ENCODE results near the gene SLC13A2.
"Not testable (repeated sequence)": the region's sequence is repeated elsewhere in the genome, so short reads cannot be mapped to it uniquely, and the experiment has no call there.

SLC13A2 gene

GRCh38 chr17:28457890-28458289, 15.6 kb upstream of the SLC13A2 start:
- Histone ChIP-seq H3K4ac (ENCODE audit: low read depth, low read length) (no peak overlapping the region), H2BK15ac (replicated peaks; ENCODE audit: low read depth) (no peak overlapping the region), H3K4me1 (ENCODE audit: control insufficient read depth, low read depth, low read length) (no peaks in the 10 kb centered on the region), H4K5ac (ENCODE audit: low read length) (no peak overlapping the region), H3K56ac (ENCODE audit: low read length) (no peak overlapping the region), H3K79me1 (ENCODE audit: low read length) (no peaks in the 10 kb centered on the region), H2BK120ac (ENCODE audit: low read depth, low read length) (no peak overlapping the region), H2BK5ac (ENCODE audit: low read length) (no peak overlapping the region), H2AK5ac (ENCODE audit: low read length) (no peak overlapping the region), H3K18ac (ENCODE audit: low read length) (no peak overlapping the region), H3K27me3 (ENCODE audit: insufficient read depth, low read length, poor library complexity) (no peaks in the 10 kb centered on the region), H3K36me3 (ENCODE audit: control insufficient read depth, insufficient read depth, low read length) (no peaks in the 10 kb centered on the region), H3K27ac (ENCODE audit: low read depth, low read length) (no peak overlapping the region), H3K4me2 (ENCODE audit: low read length) (no peak overlapping the region), H3K79me2 (ENCODE audit: control insufficient read depth, insufficient read depth, low read length) (no peaks in the 10 kb centered on the region), H3K4me3 (ENCODE audit: low read length) (no peak overlapping the region), H3K23ac (ENCODE audit: low read length) (no peak overlapping the region), H4K8ac (ENCODE audit: low read depth, low read length) (no peak overlapping the region), H3K9ac (ENCODE audit: low read length) (no peak overlapping the region)
- no CpG with 5 or more reads among the region's 6 CpGs for WGBS (ENCODE audit: extremely low coverage, insufficient coverage, low lambda C conversion rate)
- no peak for DNase-seq

- not testable (repeated sequence) for H2BK5ac ChIP-seq (ENCODE audit: low read length); H3K4me3 ChIP-seq (ENCODE audit: low read length); H3K4me2 ChIP-seq (ENCODE audit: low read length); H3K23ac ChIP-seq (ENCODE audit: low read length); H2BK120ac ChIP-seq (ENCODE audit: low read depth, low read length); DNase-seq; H3K27ac ChIP-seq (ENCODE audit: low read depth, low read length); H3K56ac ChIP-seq (ENCODE audit: low read length); H3K18ac ChIP-seq (ENCODE audit: low read length); H4K5ac ChIP-seq (ENCODE audit: low read length); H2BK15ac ChIP-seq (replicated peaks; ENCODE audit: low read depth); H3K4ac ChIP-seq (ENCODE audit: low read depth, low read length); H3K79me1 ChIP-seq (ENCODE audit: low read length); H3K27me3 ChIP-seq (ENCODE audit: insufficient read depth, low read length, poor library complexity); H2AK5ac ChIP-seq (ENCODE audit: low read length); H3K79me2 ChIP-seq (ENCODE audit: control insufficient read depth, insufficient read depth, low read length); H3K36me3 ChIP-seq (ENCODE audit: control insufficient read depth, insufficient read depth, low read length); H3K9ac ChIP-seq (ENCODE audit: low read length); H3K4me1 ChIP-seq (ENCODE audit: control insufficient read depth, low read depth, low read length); H4K8ac ChIP-seq (ENCODE audit: low read depth, low read length)
- no CpG with 5 or more reads among the region's 32 CpGs for WGBS (ENCODE audit: extremely low coverage, insufficient coverage, low lambda C conversion rate)
Measured at GRCh38 chr17:28458881-28459280, 14.6 kb upstream of the SLC13A2 start.

- no peak overlapping the region for H3K18ac ChIP-seq (ENCODE audit: low read length)
Measured at GRCh38 chr17:28460901-28461300, 12.5 kb upstream of the SLC13A2 start.

GRCh38 chr17:28466001-28466400, 7.4 kb upstream of the SLC13A2 start:
- no peak for DNase-seq
- H3K23ac ChIP-seq (ENCODE audit: low read length), result no peak overlapping the region
- no peak overlapping the region for H3K18ac ChIP-seq (ENCODE audit: low read length)
- no peak overlapping the region for H3K27ac ChIP-seq (ENCODE audit: low read depth, low read length)
- no peaks in the 10 kb centered on the region for H3K4me1 ChIP-seq (ENCODE audit: control insufficient read depth, low read depth, low read length)
- no peaks in the 10 kb centered on the region for H3K79me2 ChIP-seq (ENCODE audit: control insufficient read depth, insufficient read depth, low read length)
- no peak overlapping the region for H2BK5ac ChIP-seq (ENCODE audit: low read length)
- H3K4me2 ChIP-seq (ENCODE audit: low read length), result no peak overlapping the region
- no peak overlapping the region for H3K4ac ChIP-seq (ENCODE audit: low read depth, low read length)
- H2AK5ac ChIP-seq (ENCODE audit: low read length), result no peak overlapping the region
- no peaks in the 10 kb centered on the region for H3K36me3 ChIP-seq (ENCODE audit: control insufficient read depth, insufficient read depth, low read length)
- no peak overlapping the region for H3K56ac ChIP-seq (ENCODE audit: low read length)
- no peak overlapping the region for H4K5ac ChIP-seq (ENCODE audit: low read length)
- no peaks in the 10 kb centered on the region for H3K27me3 ChIP-seq (ENCODE audit: insufficient read depth, low read length, poor library complexity)
- no peak overlapping the region for H3K9ac ChIP-seq (ENCODE audit: low read length)
- no peaks in the 10 kb centered on the region for H3K79me1 ChIP-seq (ENCODE audit: low read length)
- H3K4me3 ChIP-seq (ENCODE audit: low read length), result no peak overlapping the region
- no CpG with 5 or more reads among the region's 9 CpGs for whole genome bisulfite sequencing (ENCODE audit: extremely low coverage, insufficient coverage, low lambda C conversion rate)
- no peak overlapping the region for H4K8ac ChIP-seq (ENCODE audit: low read depth, low read length)
- no peak overlapping the region for H2BK15ac ChIP-seq (replicated peaks; ENCODE audit: low read depth)
- H2BK120ac ChIP-seq (ENCODE audit: low read depth, low read length), result no peak overlapping the region

More at GRCh38 chr17:28460901-28461300, 12.5 kb upstream of the SLC13A2 start:
- H3K79me2 ChIP-seq (ENCODE audit: control insufficient read depth, insufficient read depth, low read length), result no peaks in the 10 kb centered on the region
- no peak overlapping the region for H3K56ac ChIP-seq (ENCODE audit: low read length)
- no peaks in the 10 kb centered on the region for H3K4me1 ChIP-seq (ENCODE audit: control insufficient read depth, low read depth, low read length)
- no peak overlapping the region for H3K4me2 ChIP-seq (ENCODE audit: low read length)
- H3K4me3 ChIP-seq (ENCODE audit: low read length), result no peak overlapping the region
- DNase-seq, result no peak
- no peak overlapping the region for H3K27ac ChIP-seq (ENCODE audit: low read depth, low read length)
- H3K4ac ChIP-seq (ENCODE audit: low read depth, low read length), result no peak overlapping the region
- H3K9ac ChIP-seq (ENCODE audit: low read length), result no peak overlapping the region
- no peak overlapping the region for H2BK120ac ChIP-seq (ENCODE audit: low read depth, low read length)
- H4K8ac ChIP-seq (ENCODE audit: low read depth, low read length), result no peak overlapping the region
- no peak overlapping the region for H2AK5ac ChIP-seq (ENCODE audit: low read length)
- H2BK5ac ChIP-seq (ENCODE audit: low read length), result no peak overlapping the region
- WGBS (ENCODE audit: extremely low coverage, insufficient coverage, low lambda C conversion rate), result no CpG with 5 or more reads among the region's 10 CpGs
- H2BK15ac ChIP-seq (replicated peaks; ENCODE audit: low read depth), result no peak overlapping the region
- no peaks in the 10 kb centered on the region for H3K79me1 ChIP-seq (ENCODE audit: low read length)
- H3K23ac ChIP-seq (ENCODE audit: low read length), result no peak overlapping the region
- H3K27me3 ChIP-seq (ENCODE audit: insufficient read depth, low read length, poor library complexity), result no peaks in the 10 kb centered on the region
- no peaks in the 10 kb centered on the region for H3K36me3 ChIP-seq (ENCODE audit: control insufficient read depth, insufficient read depth, low read length)
- no peak overlapping the region for H4K5ac ChIP-seq (ENCODE audit: low read length)

- no peak overlapping the region for H3K27ac ChIP-seq (ENCODE audit: low read depth, low read length)
Measured at GRCh38 chr17:28466521-28467048, 6.9 kb upstream of the SLC13A2 start.

GRCh38 chr17:28467456-28468025, 5.9 kb upstream of the SLC13A2 start:
- DNase-seq, result no peak
- H2BK15ac ChIP-seq (replicated peaks; ENCODE audit: low read depth), result no peak overlapping the region
- H2AK5ac ChIP-seq (ENCODE audit: low read length), result no peak overlapping the region
- no peak overlapping the region for H3K4me3 ChIP-seq (ENCODE audit: low read length)
- H2BK120ac ChIP-seq (ENCODE audit: low read depth, low read length), result no peak overlapping the region
- H3K27me3 ChIP-seq (ENCODE audit: insufficient read depth, low read length, poor library complexity), result no peaks in the 10 kb centered on the region
- no peak overlapping the region for H4K8ac ChIP-seq (ENCODE audit: low read depth, low read length)
- no peak overlapping the region for H3K18ac ChIP-seq (ENCODE audit: low read length)
- H3K4ac ChIP-seq (ENCODE audit: low read depth, low read length), result no peak overlapping the region
- H3K79me2 ChIP-seq (ENCODE audit: control insufficient read depth, insufficient read depth, low read length), result no peaks in the 10 kb centered on the region
- H3K36me3 ChIP-seq (ENCODE audit: control insufficient read depth, insufficient read depth, low read length), result no peaks in the 10 kb centered on the region
- H3K56ac ChIP-seq (ENCODE audit: low read length), result no peak overlapping the region
- H3K4me2 ChIP-seq (ENCODE audit: low read length), result no peak overlapping the region
- no peak overlapping the region for H4K5ac ChIP-seq (ENCODE audit: low read length)
- H3K79me1 ChIP-seq (ENCODE audit: low read length), result no peaks in the 10 kb centered on the region
- H3K23ac ChIP-seq (ENCODE audit: low read length), result no peak overlapping the region
- no peak overlapping the region for H3K9ac ChIP-seq (ENCODE audit: low read length)
- WGBS (ENCODE audit: extremely low coverage, insufficient coverage, low lambda C conversion rate), result no CpG with 5 or more reads among the region's 17 CpGs
- H3K27ac ChIP-seq (ENCODE audit: low read depth, low read length), result no peak overlapping the region
- no peak overlapping the region for H2BK5ac ChIP-seq (ENCODE audit: low read length)
- no peaks in the 10 kb centered on the region for H3K4me1 ChIP-seq (ENCODE audit: control insufficient read depth, low read depth, low read length)

More at GRCh38 chr17:28466521-28467048, 6.9 kb upstream of the SLC13A2 start:
- H4K8ac ChIP-seq (ENCODE audit: low read depth, low read length), result no peak overlapping the region
- no peak overlapping the region for H3K4ac ChIP-seq (ENCODE audit: low read depth, low read length)
- H3K36me3 ChIP-seq (ENCODE audit: control insufficient read depth, insufficient read depth, low read length), result no peaks in the 10 kb centered on the region
- no peak overlapping the region for H2BK15ac ChIP-seq (replicated peaks; ENCODE audit: low read depth)
- H2AK5ac ChIP-seq (ENCODE audit: low read length), result no peak overlapping the region
- H3K4me2 ChIP-seq (ENCODE audit: low read length), result no peak overlapping the region
- no peaks in the 10 kb centered on the region for H3K79me1 ChIP-seq (ENCODE audit: low read length)
- H3K27me3 ChIP-seq (ENCODE audit: insufficient read depth, low read length, poor library complexity), result no peaks in the 10 kb centered on the region
- no CpG with 5 or more reads among the region's 5 CpGs for WGBS (ENCODE audit: extremely low coverage, insufficient coverage, low lambda C conversion rate)
- H3K4me1 ChIP-seq (ENCODE audit: control insufficient read depth, low read depth, low read length), result no peaks in the 10 kb centered on the region
- no peak overlapping the region for H3K18ac ChIP-seq (ENCODE audit: low read length)
- peak; percentile 51 for DNase-seq
- no peak overlapping the region for H2BK120ac ChIP-seq (ENCODE audit: low read depth, low read length)
- H3K9ac ChIP-seq (ENCODE audit: low read length), result no peak overlapping the region
- H3K4me3 ChIP-seq (ENCODE audit: low read length), result no peak overlapping the region
- H3K23ac ChIP-seq (ENCODE audit: low read length), result no peak overlapping the region
- no peak overlapping the region for H3K56ac ChIP-seq (ENCODE audit: low read length)
- H4K5ac ChIP-seq (ENCODE audit: low read length), result no peak overlapping the region
- H3K79me2 ChIP-seq (ENCODE audit: control insufficient read depth, insufficient read depth, low read length), result no peaks in the 10 kb centered on the region
- H2BK5ac ChIP-seq (ENCODE audit: low read length), result no peak overlapping the region

Measured in mesendoderm (in vitro differentiated cells).